ENCODE results near the gene DHX8.

DHX8 gene

DNA sequence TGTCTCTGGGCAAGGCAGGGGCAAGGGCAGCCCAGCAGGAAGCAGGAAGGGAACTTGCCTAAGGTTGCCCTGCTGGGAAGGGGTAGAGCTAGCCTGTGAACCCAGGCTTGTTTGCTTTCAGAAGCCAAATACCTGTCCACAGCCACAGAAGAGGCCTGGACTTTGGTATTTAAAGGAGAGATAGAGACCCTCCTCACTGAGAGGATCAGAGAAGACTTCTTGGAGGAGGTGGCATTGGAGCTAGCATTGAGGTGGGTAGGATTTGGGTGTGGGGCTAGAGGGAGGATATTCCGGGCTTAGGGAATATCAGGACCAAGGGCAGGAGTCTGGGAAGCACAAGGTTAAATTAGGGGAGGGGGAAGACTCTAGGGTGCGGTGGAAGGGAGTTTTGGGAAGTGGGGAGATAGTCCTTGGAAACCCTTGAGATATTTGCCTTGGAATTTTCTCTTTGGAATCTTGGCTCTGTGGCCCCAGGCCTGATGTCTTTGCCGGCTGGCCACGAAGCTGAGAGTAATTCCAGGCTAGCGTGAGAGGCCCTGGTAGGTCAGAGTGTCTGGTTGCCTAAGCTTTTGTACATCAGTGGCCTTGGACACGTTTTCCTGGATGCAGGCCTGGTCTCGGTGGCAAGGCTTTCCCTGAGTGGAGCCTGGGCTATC, 75.5 kb downstream of the DHX8 start:
- no peak for DNase-seq (ENCODE audit: extremely low read depth, insufficient read length)
- no peaks in the 10 kb centered on the region for H3K36me3 ChIP-seq (ENCODE audit: control insufficient read depth, insufficient read depth, low read length)
- TF ChIP-seq, protein P1, sequence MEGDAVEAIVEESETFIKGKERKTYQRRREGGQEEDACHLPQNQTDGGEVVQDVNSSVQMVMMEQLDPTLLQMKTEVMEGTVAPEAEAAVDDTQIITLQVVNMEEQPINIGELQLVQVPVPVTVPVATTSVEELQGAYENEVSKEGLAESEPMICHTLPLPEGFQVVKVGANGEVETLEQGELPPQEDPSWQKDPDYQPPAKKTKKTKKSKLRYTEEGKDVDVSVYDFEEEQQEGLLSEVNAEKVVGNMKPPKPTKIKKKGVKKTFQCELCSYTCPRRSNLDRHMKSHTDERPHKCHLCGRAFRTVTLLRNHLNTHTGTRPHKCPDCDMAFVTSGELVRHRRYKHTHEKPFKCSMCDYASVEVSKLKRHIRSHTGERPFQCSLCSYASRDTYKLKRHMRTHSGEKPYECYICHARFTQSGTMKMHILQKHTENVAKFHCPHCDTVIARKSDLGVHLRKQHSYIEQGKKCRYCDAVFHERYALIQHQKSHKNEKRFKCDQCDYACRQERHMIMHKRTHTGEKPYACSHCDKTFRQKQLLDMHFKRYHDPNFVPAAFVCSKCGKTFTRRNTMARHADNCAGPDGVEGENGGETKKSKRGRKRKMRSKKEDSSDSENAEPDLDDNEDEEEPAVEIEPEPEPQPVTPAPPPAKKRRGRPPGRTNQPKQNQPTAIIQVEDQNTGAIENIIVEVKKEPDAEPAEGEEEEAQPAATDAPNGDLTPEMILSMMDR (IDR thresholded peaks at IDR 0.05; ENCODE audit: insufficient read depth, low read length, poor library complexity, severe bottlenecking), result no peak
- no peak overlapping the region for H3K4me3 ChIP-seq (replicated peaks; ENCODE audit: low read depth, low read length)
- peaks cover 2% of the 10 kb centered on the region; the same call in 1 of the 2 replicates for H3K27me3 ChIP-seq (replicated peaks; ENCODE audit: control insufficient read depth, insufficient read depth, low read length)

DNA sequence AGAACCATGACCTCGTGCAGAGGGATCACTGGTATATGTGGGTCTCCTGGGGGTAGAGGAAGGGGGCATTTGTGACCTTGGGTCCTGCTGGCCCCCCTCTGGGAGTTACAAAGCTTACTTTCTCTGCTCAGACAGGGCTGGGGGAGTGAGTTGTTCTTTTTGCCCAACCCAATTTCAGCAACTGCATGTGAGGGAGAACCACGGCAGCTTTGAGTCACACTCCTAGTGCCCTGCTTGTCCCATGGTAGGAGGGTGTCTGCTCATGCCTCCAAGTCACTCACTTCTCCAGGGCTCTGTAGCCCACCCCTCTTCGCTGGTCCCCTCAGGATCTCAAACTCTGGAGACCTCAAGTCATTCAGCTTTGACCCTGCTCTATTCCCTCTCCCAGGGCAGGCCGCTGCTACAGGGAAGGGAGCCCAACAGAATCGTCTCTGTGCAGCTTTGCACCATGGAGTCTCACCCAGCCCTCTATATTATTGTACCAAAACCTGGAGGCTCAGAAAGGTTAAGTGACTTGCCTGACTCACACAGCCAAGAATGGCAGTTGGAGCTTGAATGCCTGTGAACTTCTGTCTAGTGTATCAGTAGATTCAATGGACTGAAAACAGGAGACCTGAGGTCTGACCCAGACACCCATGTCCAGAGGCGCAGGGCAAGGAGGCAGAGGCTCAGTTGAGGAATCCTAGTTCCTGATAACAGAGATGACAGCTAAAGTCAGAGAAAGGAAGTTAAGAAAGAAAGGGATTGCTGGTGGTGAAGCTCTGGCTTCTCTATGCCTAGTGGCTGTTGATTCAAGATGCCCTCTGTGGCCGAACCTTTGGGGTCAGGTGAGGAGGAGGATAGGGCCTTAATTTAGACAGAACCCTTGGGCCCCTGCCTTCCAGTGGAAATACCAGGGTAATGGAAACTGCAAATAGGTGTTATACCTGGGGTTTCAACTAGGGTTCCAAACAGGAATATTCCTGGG, 77.0 kb downstream of the DHX8 start:
- TF ChIP-seq, protein P1 (IDR thresholded peaks at IDR 0.05; ENCODE audit: insufficient read depth, low read length, poor library complexity, severe bottlenecking), result no peak
- Histone ChIP-seq H3K27me3 (replicated peaks; ENCODE audit: control insufficient read depth, insufficient read depth, low read length) (peaks cover 2% of the 10 kb centered on the region; the same call in 1 of the 2 replicates), H3K4me3 (replicated peaks; ENCODE audit: low read depth, low read length) (no peak overlapping the region), H3K36me3 (ENCODE audit: control insufficient read depth, insufficient read depth, low read length) (no peaks in the 10 kb centered on the region)
- DNase-seq (ENCODE audit: extremely low read depth, insufficient read length), result no peak

DNA sequence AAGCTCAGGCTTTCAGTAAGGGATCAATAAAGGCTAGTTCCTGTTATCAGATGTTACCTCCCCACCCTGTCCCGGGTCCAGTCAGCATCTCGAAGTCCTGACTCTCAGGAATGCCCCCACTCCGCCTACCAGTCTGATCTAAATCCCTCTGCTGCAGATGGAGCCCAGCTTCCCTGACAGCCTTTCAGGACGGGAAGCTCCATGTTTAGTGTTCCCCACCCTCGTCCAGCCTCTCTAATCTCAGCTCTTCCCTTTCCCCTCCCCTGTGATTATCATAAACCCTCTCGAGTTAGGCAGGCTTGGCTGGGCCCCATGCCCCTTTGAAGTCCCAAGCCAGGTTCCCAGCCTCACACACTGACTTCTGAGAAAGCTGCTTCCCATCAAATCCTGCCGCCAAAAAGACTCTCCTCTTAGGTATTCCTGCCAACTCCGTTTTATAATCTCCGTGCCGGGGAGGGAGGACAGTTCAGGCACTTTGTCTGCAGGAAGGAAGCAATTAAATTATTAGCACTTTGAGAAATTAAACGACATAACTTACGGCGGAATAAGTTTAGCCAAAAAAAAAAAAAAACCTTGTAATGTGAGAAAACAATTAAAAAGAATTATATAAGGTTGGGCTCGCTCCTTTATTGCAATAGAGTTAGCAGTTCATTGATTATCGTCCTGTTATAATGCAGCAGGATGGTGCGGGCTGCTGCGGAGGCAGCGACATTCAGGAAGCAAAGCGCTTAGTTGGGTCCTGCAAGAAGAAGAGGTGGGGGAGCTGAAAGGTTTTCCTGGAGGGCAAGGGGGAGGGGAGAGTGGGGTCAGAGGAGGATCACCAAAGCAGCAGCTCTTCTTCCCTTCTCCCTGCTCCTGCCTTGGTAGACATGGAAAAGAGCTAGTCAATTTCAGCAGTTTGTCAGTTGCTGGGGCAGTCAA, 79.2 kb downstream of the DHX8 start:
- H3K4me3 ChIP-seq (replicated peaks; ENCODE audit: low read depth, low read length), result no peak overlapping the region
- no peaks in the 10 kb centered on the region for H3K36me3 ChIP-seq (ENCODE audit: control insufficient read depth, insufficient read depth, low read length)
- TF ChIP-seq, protein P1 (IDR thresholded peaks at IDR 0.05; ENCODE audit: insufficient read depth, low read length, poor library complexity, severe bottlenecking), result no peak
- H3K27me3 ChIP-seq (replicated peaks; ENCODE audit: control insufficient read depth, insufficient read depth, low read length), result peaks cover 2% of the 10 kb centered on the region; the same call in 1 of the 2 replicates
- DNase-seq (ENCODE audit: extremely low read depth, insufficient read length), result no peak

DNA sequence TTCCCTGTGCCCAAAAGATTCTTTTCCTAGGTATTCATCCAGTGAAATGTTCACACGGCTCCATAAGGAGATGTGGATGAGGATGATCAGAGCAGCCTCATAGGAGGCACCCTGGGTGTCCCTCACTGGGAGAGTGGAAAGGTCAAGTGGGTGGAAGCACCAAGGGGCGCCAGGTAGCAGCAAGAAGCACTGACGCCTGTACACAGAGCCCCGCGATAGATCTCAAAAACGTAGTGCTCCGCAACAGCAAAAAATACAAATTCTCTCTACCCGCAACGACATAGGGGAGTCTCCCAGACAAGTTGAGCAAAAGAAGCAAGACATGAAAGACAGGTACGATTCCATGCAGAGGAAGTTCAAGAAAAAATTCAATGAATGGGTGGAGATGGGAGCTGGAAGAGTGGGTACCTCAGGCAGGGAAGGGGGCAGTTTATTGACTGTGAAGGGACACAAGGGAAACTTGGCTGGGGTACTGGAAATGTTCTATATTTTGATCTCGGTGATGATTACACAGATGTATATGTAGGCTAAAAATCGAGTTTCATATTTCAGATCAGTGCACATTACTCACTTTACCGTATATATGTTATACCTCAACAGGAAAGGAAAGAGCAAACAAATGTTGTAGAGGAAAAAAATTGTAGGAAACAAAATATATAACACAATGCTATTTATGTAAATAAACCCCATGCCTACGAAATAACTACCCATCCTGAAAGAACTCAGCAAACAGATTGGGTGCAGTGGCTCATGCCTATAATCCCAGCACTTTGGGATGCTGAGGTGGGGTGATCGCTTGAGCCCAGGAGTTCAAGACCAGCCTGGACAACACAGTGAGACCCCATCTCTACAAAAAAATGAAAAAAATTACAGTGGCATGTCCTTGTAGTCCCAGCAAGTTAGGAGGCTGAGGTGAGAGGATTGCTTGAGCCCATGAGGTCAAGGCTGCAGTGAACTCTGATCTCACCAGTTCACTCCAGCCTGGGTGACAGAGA, 80.1 kb downstream of the DHX8 start:
- no peak for DNase-seq (ENCODE audit: extremely low read depth, insufficient read length)
- Histone ChIP-seq H3K4me3 (replicated peaks; ENCODE audit: low read depth, low read length) (no peak overlapping the region), H3K27me3 (replicated peaks; ENCODE audit: control insufficient read depth, insufficient read depth, low read length) (peaks cover 2% of the 10 kb centered on the region; the same call in 1 of the 2 replicates), H3K36me3 (ENCODE audit: control insufficient read depth, insufficient read depth, low read length) (no peaks in the 10 kb centered on the region)
- TF ChIP-seq, protein P1 (IDR thresholded peaks at IDR 0.05; ENCODE audit: insufficient read depth, low read length, poor library complexity, severe bottlenecking), result no peak
